GM21528 (cell line): ENCODE data around the gene CHST4.
"Not testable (repeated sequence)": the region's sequence is repeated elsewhere in the genome, so short reads cannot be mapped to it uniquely, and the experiment has no call there.

Experiments
- ATAC-seq: cut with Tn5 transposase; IDR thresholded peaks from one replicate; pipeline ENCODE4 v1.9.1; 2021; ENCODE audit warnings: mild to moderate bottlenecking, moderate library complexity; ENCODE audit not compliant: unreplicated experiment, low FRiP score

The CHST4 gene

GRCh38 chr16:71567931-71568330 is 41.7 kb downstream of the CHST4 start:
- no peak for ATAC-seq

GRCh38 chr16:71568551-71568950 is 42.3 kb downstream of the CHST4 start:
- no peak for ATAC-seq

- no peak for ATAC-seq
Observed at GRCh38 chr16:71569621-71570020, 43.4 kb downstream of the CHST4 start.

- no peak for ATAC-seq
Observed at GRCh38 chr16:71570144-71570543, 43.9 kb downstream of the CHST4 start.

GRCh38 chr16:71572497-71573116 is 46.4 kb downstream of the CHST4 start:
- ATAC-seq, result no peak

- ATAC-seq, result no peak
Observed at GRCh38 chr16:71573387-71574094, 47.3 kb downstream of the CHST4 start.

GRCh38 chr16:71574702-71575101 is 48.5 kb downstream of the CHST4 start:
- no peak for ATAC-seq

GRCh38 chr16:71576971-71577370 is 50.7 kb downstream of the CHST4 start, which contains the start of gene TAT:
Gene TAT, minus strand, starts transcription at chr16:71577092. Its CDS starts 677 bp downstream, at chr16:71576415.
- ATAC-seq, result no peak

- not testable (repeated sequence) for ATAC-seq
Observed at GRCh38 chr16:71582553-71582848, 56.3 kb downstream of the CHST4 start.

- no peak for ATAC-seq
Observed at GRCh38 chr16:71584543-71585317, 58.5 kb downstream of the CHST4 start.

GRCh38 chr16:71585318-71585703 is 59.1 kb downstream of the CHST4 start:
- ATAC-seq, result no peak
